H1 (cell line): ENCODE results near the gene CEP78. TPM values are rescaled to one million over a fixed set of nuclear protein-coding genes. Genes with fewer than 3 reads are reported as not detected.

ENCODE experiments used
- CTCF ChIA-PET: fragments of 300-600 bp; sonication (Branson Sonifier 250); formaldehyde crosslinking; loops from one replicate; lab custom pipeline; 2021; ENCODE audit not compliant: partially characterized antibody; lab: Charles Lee
- POLR2A ChIA-PET: fragments of 300-600 bp; sonication (Branson Sonifier 250); formaldehyde crosslinking; loops from one replicate; lab custom pipeline; 2021; ENCODE audit warnings: inconsistent platforms; ENCODE audit not compliant: partially characterized antibody; lab: Charles Lee
- DNase-seq, 2 experiments: peaks; one replicate each; pipeline versions ENCODE4 v3.0.0 to v3.0.0-alpha.2; 2010 to 2022; ENCODE audit warnings: low spot score in 2 of 2, low read depth in 1 of 2, mixed read lengths in 1 of 2
- FAIRE-seq: peaks from 2 replicates; lab custom pipeline; 2011; peaks lifted over from hg19 to GRCh38; lab: Jason Lieb, UNC
- H2AFZ ChIP-seq: 2 replicates; pipeline ENCODE4 v1.8.1; 2012; ENCODE audit warnings: low read length, inconsistent platforms
- H2AK5ac ChIP-seq: 2 replicates; pipeline ENCODE4 v1.6.1; 2013; ENCODE audit warnings: low read depth, low read length
- H2BK120ac ChIP-seq: replicated peaks from 2 replicates; pipeline ENCODE3; 2013; ENCODE audit warnings: low read depth, low read length, inconsistent platforms
- H2BK12ac ChIP-seq: 2 replicates; pipeline ENCODE4 v1.6.1; 2013; ENCODE audit warnings: low read depth, low read length
- H2BK15ac ChIP-seq: 2 replicates; pipeline ENCODE4 v1.6.1; 2013; ENCODE audit warnings: low read length
- H2BK20ac ChIP-seq: 2 replicates; pipeline ENCODE4 v1.6.1; 2013; ENCODE audit warnings: low read length
- H2BK5ac ChIP-seq: 2 replicates; pipeline ENCODE4 v1.6.1; 2013; ENCODE audit warnings: low read depth, low read length
- H3K14ac ChIP-seq: 2 replicates; pipeline ENCODE4 v1.6.1; 2013; ENCODE audit warnings: inconsistent platforms; ENCODE audit not compliant: insufficient read length
- H3K18ac ChIP-seq: 2 replicates; pipeline ENCODE4 v1.6.1; 2013; ENCODE audit warnings: low read length; ENCODE audit errors: extremely low read depth
- H3K23ac ChIP-seq: 2 replicates; pipeline ENCODE4 v1.6.1; 2013; ENCODE audit warnings: inconsistent platforms; ENCODE audit not compliant: insufficient read length
- H3K23me2 ChIP-seq: 2 replicates; pipeline ENCODE4 v1.6.1; 2013; ENCODE audit warnings: low read depth, low read length
- H3K27ac ChIP-seq: 2 replicates; pipeline ENCODE4 v1.6.1; 2011; ENCODE audit warnings: low read depth, low read length, inconsistent platforms
- H3K27me3 ChIP-seq, 4 experiments: replicated peaks in 1 of 4; 1 replicate in 1 of 4; 2 replicates in 3 of 4; pipeline versions ENCODE4 v1.6.1 to v1.8.1; 2011 to 2013; ENCODE audit warnings: low read length in 3 of 4, mild to moderate bottlenecking in 3 of 4, inconsistent platforms in 2 of 4, mixed read lengths in 2 of 4, moderate library complexity in 1 of 4; ENCODE audit not compliant: control insufficient read depth in 3 of 4, insufficient read depth in 3 of 4; ENCODE audit errors: extremely low read depth in 1 of 4
- H3K36me3 ChIP-seq, 4 experiments: 2 replicates each; pipeline versions ENCODE4 v1.6.1 to v1.8.1; 2011 to 2013; ENCODE audit warnings: mild to moderate bottlenecking in 4 of 4, low read length in 3 of 4, moderate library complexity in 2 of 4, control low read depth in 1 of 4, inconsistent platforms in 1 of 4; ENCODE audit not compliant: insufficient read depth in 4 of 4, control insufficient read depth in 2 of 4
- H3K4ac ChIP-seq: replicated peaks from 2 replicates; pipeline ENCODE3; 2013; ENCODE audit warnings: low read length, low read depth, mixed read lengths, inconsistent platforms; ENCODE audit not compliant: insufficient read length
- H3K4me1 ChIP-seq, 4 experiments: replicated peaks in 1 of 4; 1 replicate in 1 of 4; 2 replicates in 3 of 4; pipeline versions ENCODE4 v1.6.1 to v1.8.1; 2011 to 2013; ENCODE audit warnings: low read length in 3 of 4, inconsistent platforms in 2 of 4, mixed read lengths in 1 of 4; ENCODE audit not compliant: insufficient read depth in 4 of 4, control insufficient read depth in 3 of 4
- H3K4me2 ChIP-seq, 2 experiments: 2 replicates each; pipeline versions ENCODE4 v1.6.1 to v1.8.1; 2011 to 2013; ENCODE audit warnings: low read depth in 2 of 2, low read length in 2 of 2, control low read depth in 1 of 2, inconsistent platforms in 1 of 2, mild to moderate bottlenecking in 1 of 2; ENCODE audit not compliant: insufficient read depth in 1 of 2
- H3K4me3 ChIP-seq, 4 experiments: fragments of 200-600, 300-600 bp in 1 of 4; sonication (generic), shearing (Covaris generic), sonication (Bioruptor Twin) in 1 of 4; 2 replicates each; pipeline versions ENCODE4 v1.5.1 to v1.8.1; 2011 to 2016; ENCODE audit warnings: low read length in 4 of 4, low read depth in 3 of 4, control low read depth in 2 of 4, inconsistent platforms in 2 of 4, mild to moderate bottlenecking in 2 of 4, mixed read lengths in 1 of 4, moderate library complexity in 1 of 4; ENCODE audit not compliant: insufficient read depth in 2 of 4; ENCODE audit errors: extremely low read depth in 1 of 4
- H3K56ac ChIP-seq: replicated peaks from 2 replicates; pipeline ENCODE3; 2013; ENCODE audit warnings: low read depth, mild to moderate bottlenecking, mixed read lengths, low read length, inconsistent platforms; ENCODE audit not compliant: insufficient read length
- H3K79me1 ChIP-seq: 2 replicates; pipeline ENCODE4 v1.6.1; 2013; ENCODE audit warnings: low read depth, low read length, control low read depth
- H3K79me2 ChIP-seq, 2 experiments: 2 replicates each; pipeline versions ENCODE4 v1.6.1 to v1.8.1; 2012 to 2013; ENCODE audit warnings: low read length in 2 of 2, mild to moderate bottlenecking in 2 of 2, inconsistent platforms in 1 of 2; ENCODE audit not compliant: insufficient read depth in 2 of 2, control insufficient read depth in 1 of 2
- H3K9ac ChIP-seq, 4 experiments: replicated peaks in 1 of 4; 1 replicate in 1 of 4; 2 replicates in 3 of 4; pipeline versions ENCODE4 v1.6.1 to v1.8.1; 2011 to 2013; ENCODE audit warnings: low read depth in 3 of 4, low read length in 3 of 4, control low read depth in 2 of 4, mild to moderate bottlenecking in 2 of 4, moderate library complexity in 2 of 4, inconsistent platforms in 1 of 4; ENCODE audit errors: extremely low read depth in 1 of 4
- H3K9me3 ChIP-seq, 2 experiments: 2 replicates each; pipeline versions ENCODE4 v1.6.1 to v1.8.1; 2012 to 2013; ENCODE audit warnings: mild to moderate bottlenecking in 2 of 2, moderate library complexity in 2 of 2, control low read depth in 1 of 2, inconsistent platforms in 1 of 2, low read depth in 1 of 2, low read length in 1 of 2, mixed read lengths in 1 of 2; ENCODE audit not compliant: insufficient read depth in 2 of 2
- H4K20me1 ChIP-seq, 2 experiments: replicated peaks in 1 of 2; 2 replicates each; pipeline versions ENCODE3 to v1.8.1; 2011 to 2013; ENCODE audit warnings: inconsistent platforms in 2 of 2, low read length in 2 of 2, mild to moderate bottlenecking in 1 of 2; ENCODE audit not compliant: insufficient read depth in 2 of 2, control insufficient read depth in 1 of 2
- H4K5ac ChIP-seq: 2 replicates; pipeline ENCODE4 v1.6.1; 2013; ENCODE audit warnings: low read length, low read depth, mixed read lengths, inconsistent platforms; ENCODE audit not compliant: insufficient read length
- H4K8ac ChIP-seq: 2 replicates; pipeline ENCODE4 v1.8.0; 2013; ENCODE audit warnings: mild to moderate bottlenecking, moderate library complexity, low read length, inconsistent platforms; ENCODE audit not compliant: insufficient read depth; ENCODE audit errors: extremely low read depth
- H4K91ac ChIP-seq: replicated peaks from 2 replicates; pipeline ENCODE3; 2013; ENCODE audit warnings: low read length, mixed read lengths, inconsistent platforms; ENCODE audit not compliant: insufficient read length
- CEBPB ChIP-seq: IDR thresholded peaks from 2 replicates; pipeline ENCODE4 v1.6.1; 2012; ENCODE audit warnings: low read depth, low read length
- CREB1 ChIP-seq: IDR thresholded peaks from 2 replicates; pipeline ENCODE4 v1.6.1; 2012; ENCODE audit warnings: inconsistent platforms
- E2F6 ChIP-seq: IDR thresholded peaks from 2 replicates; pipeline ENCODE4 v1.6.1; 2012; ENCODE audit warnings: inconsistent platforms
- EGR1 ChIP-seq: IDR thresholded peaks from 2 replicates; pipeline ENCODE4 v1.6.1; 2011; ENCODE audit warnings: low read depth, low read length, borderline replicate concordance
- EP300 ChIP-seq, 2 experiments: IDR thresholded peaks; 1 replicate in 1 of 2; 2 replicates in 1 of 2; pipeline ENCODE4 v1.6.1; 2011 to 2012; ENCODE audit warnings: low read depth in 2 of 2, low read length in 2 of 2, mild to moderate bottlenecking in 2 of 2, borderline replicate concordance in 1 of 2, inconsistent platforms in 1 of 2, moderate library complexity in 1 of 2
- FOSL1 ChIP-seq: IDR thresholded peaks from 2 replicates; pipeline ENCODE4 v1.6.1; 2011; ENCODE audit warnings: mild to moderate bottlenecking, low read depth, low read length, moderate library complexity; ENCODE audit not compliant: insufficient read depth
- JUND ChIP-seq: IDR thresholded peaks from 2 replicates; pipeline ENCODE4 v1.6.1; 2011; ENCODE audit warnings: mild to moderate bottlenecking, improper control_type of control experiment, low read length
- KDM4A ChIP-seq: IDR thresholded peaks from one replicate; pipeline ENCODE4 v1.7.1; 2012; ENCODE audit warnings: low read depth, mild to moderate bottlenecking, moderate library complexity, low read length, inconsistent platforms; ENCODE audit not compliant: severe bottlenecking
- MAFK ChIP-seq: IDR thresholded peaks from 2 replicates; pipeline ENCODE4 v1.6.1; 2012; ENCODE audit warnings: low read depth, mild to moderate bottlenecking, improper control_type of control experiment, low read length
- RBBP5 ChIP-seq: IDR thresholded peaks from 2 replicates; pipeline ENCODE4 v1.7.1; 2012; ENCODE audit warnings: low read depth, mild to moderate bottlenecking, inconsistent platforms, low read length, moderate library complexity, borderline replicate concordance
- SIRT6 ChIP-seq: IDR thresholded peaks from one replicate; pipeline ENCODE4 v1.7.1; 2012; ENCODE audit warnings: low read length, inconsistent platforms
- TEAD4 ChIP-seq: IDR thresholded peaks from 2 replicates; pipeline ENCODE4 v1.6.1; 2012; ENCODE audit warnings: low read depth, low read length, inconsistent platforms, mixed read lengths
- USF2 ChIP-seq: IDR thresholded peaks from 2 replicates; pipeline ENCODE4 v1.6.1; 2011; ENCODE audit warnings: low read length, improper control_type of control experiment
- WGBS, 2 experiments: shearing (Covaris generic) in 1 of 2; methylation state at CpG; one replicate each; pipeline versions ENCODE4 v1.1.6 to v1.1.7; 2013 to 2015; ENCODE audit warnings: low lambda C conversion rate in 2 of 2, mixed read lengths in 2 of 2, inconsistent platforms in 1 of 2, low coverage in 1 of 2, missing lambda C conversion rate in 1 of 2; ENCODE audit not compliant: insufficient replicate concordance in 2 of 2, insufficient coverage in 1 of 2, insufficient read length in 1 of 2; ENCODE audit errors: extremely low coverage in 1 of 2, missing lambda C conversion rate in 1 of 2; 5-methylcytosine and 5-hydroxymethylcytosine counted together
- polyA plus RNA-seq, 7 experiments: library from polyadenylated mRNA; depleted of rRNA in 3 of 7; stranded (reverse) in 5 of 7; unstranded in 2 of 7; fragments of >200 nt in 5 of 7; fragments of 200-250 nt in 2 of 7; gene quantifications; 1 replicate in 5 of 7; 2 replicates in 1 of 7; 4 replicates in 1 of 7; pipeline versions ENCODE4 v1.2.1 to v1.2.3, GENCODE V29; 2011 to 2013; ENCODE audit warnings: missing spikeins in 2 of 7, mixed read lengths in 2 of 7
- total RNA-seq: library from RNA; stranded (reverse); fragmentation: NEBNext Ultra II Directional; extraction: Animal tissue kit (Norgen Biotek cat#: 25700); gene quantifications from 2 replicates; pipeline ENCODE4 v1.2.1, GENCODE V29; 2021

The CEP78 gene
- total and polyA plus RNA-seq, 2 of the 8 experiments (the other 6 are each of a cell fraction or from before 2014, with no cell fraction given): 10.3 to 40.9 TPM

- CTCF ChIA-PET: interaction anchor here (1.1 to 1.3 kb wide), 4 partner anchors 10 to 833 kb away, joined by 3 to 4 read pairs (median 3); no protein-coding TSS in a partner anchor
These were observed 32.0 kb downstream of the CEP78 start for GRCh38 chr9:78267889-78268288.

More at GRCh38 chr9:78267889-78268288, 32.0 kb downstream of the CEP78 start:
- Histone ChIP-seq H3K9me3 (no peaks in the 10 kb centered on the region), H3K4me3 (no peak overlapping the region), H4K91ac (no peak overlapping the region), H3K4me2 (no peak overlapping the region), H3K27me3 (no peaks in the 10 kb centered on the region), H2BK12ac (no peak overlapping the region), H2AFZ (no peak overlapping the region), H3K23ac (no peak overlapping the region), H3K79me2 (no peaks in the 10 kb centered on the region), H4K20me1 (peaks cover 0 to 2% of the 10 kb centered on the region in 2 experiments), H3K14ac (no peak overlapping the region), H2BK15ac (no peak overlapping the region), H3K4me1 (no peaks in the 10 kb centered on the region), H2AK5ac (no peak overlapping the region), H3K56ac (no peak overlapping the region), H3K36me3 (peaks cover 11 to 42% (median 29%) of the 10 kb centered on the region in 4 experiments), H4K8ac (no peak overlapping the region), H3K9ac (no peak overlapping the region), H2BK20ac (no peak overlapping the region), H2BK120ac (no peak overlapping the region), H3K18ac (no peak overlapping the region), H2BK5ac (no peak overlapping the region), H4K5ac (no peak overlapping the region), H3K79me1 (no peaks in the 10 kb centered on the region), H3K23me2 (no peaks in the 10 kb centered on the region), H3K27ac (no peak overlapping the region), H3K4ac (no peak overlapping the region)
- FAIRE-seq (no peak), DNase-seq (no peak)
- POLR2A ChIA-PET: interaction anchor here (0.8 to 1.9 kb wide), 4 partner anchors 30 to 44 kb away, joined by 3 to 5 read pairs (median 4); no protein-coding TSS in a partner anchor
- TF ChIP-seq EP300 (IDR thresholded peaks at IDR 0.05; ENCODE audit: borderline replicate concordance in 1 of 2, low read depth in 2 of 2, low read length in 2 of 2) (no peak), CREB1 (no peak), JUND (no peak), TEAD4 (no peak), KDM4A (no peak), E2F6 (no peak), MAFK (no peak), USF2 (no peak), SIRT6 (no peak), RBBP5 (no peak), FOSL1 (no peak), EGR1 (no peak), CEBPB (no peak)
- WGBS, 2 experiments: 89% methylated on average over 4 of the region's 4 CpGs; no CpG with 5 or more reads in 1 of the 2 experiments
